B cell (primary cell): ENCODE measurements around the gene ASPSCR1.

Experiments
- EZH2 ChIP-seq: IDR thresholded peaks from 2 replicates; pipeline ENCODE4 v1.6.1; 2012; ENCODE audit warnings: borderline replicate concordance, low read depth, mild to moderate bottlenecking, moderate library complexity, low read length; ENCODE audit not compliant: insufficient read depth, poor library complexity, severe bottlenecking
- TF ChIP-seq, protein P1 (sequence below): fragments of 200-600 bp; IDR thresholded peaks from one replicate; pipeline ENCODE4 v1.8.0; 2022; ENCODE audit warnings: antibody characterized with exemption, mild to moderate bottlenecking

DNA sequence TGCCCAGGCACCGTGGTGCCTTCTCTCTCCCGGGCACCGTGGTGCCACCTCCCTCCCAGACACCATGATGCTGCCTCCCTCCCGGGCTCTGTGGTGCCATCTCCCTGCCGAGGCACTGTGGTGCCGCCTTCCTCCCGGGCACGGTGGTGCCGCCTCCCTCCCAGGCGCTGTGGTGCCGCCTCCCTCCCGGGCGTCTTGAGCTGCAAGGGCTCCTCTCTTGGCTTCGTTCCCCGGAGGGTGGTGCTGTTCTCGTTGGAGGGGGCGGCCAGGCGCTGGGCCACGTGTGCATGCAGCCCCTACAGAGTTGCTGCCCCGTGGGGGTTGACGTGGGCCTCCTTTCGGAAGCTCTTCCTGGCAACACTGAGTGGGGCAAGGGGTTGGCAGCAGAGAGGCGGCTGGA lies 37.0 kb downstream of the ASPSCR1 start:
- TF ChIP-seq, protein P1, sequence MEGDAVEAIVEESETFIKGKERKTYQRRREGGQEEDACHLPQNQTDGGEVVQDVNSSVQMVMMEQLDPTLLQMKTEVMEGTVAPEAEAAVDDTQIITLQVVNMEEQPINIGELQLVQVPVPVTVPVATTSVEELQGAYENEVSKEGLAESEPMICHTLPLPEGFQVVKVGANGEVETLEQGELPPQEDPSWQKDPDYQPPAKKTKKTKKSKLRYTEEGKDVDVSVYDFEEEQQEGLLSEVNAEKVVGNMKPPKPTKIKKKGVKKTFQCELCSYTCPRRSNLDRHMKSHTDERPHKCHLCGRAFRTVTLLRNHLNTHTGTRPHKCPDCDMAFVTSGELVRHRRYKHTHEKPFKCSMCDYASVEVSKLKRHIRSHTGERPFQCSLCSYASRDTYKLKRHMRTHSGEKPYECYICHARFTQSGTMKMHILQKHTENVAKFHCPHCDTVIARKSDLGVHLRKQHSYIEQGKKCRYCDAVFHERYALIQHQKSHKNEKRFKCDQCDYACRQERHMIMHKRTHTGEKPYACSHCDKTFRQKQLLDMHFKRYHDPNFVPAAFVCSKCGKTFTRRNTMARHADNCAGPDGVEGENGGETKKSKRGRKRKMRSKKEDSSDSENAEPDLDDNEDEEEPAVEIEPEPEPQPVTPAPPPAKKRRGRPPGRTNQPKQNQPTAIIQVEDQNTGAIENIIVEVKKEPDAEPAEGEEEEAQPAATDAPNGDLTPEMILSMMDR, result no peak
- no peak for TF ChIP-seq EZH2
